K562 (cell line): ENCODE data around the gene PREX1.

Source experiments
- BRF2 ChIP-seq: IDR thresholded peaks from 3 replicates; pipeline ENCODE4 v1.6.1; 2011; ENCODE audit warnings: borderline replicate concordance, mild to moderate bottlenecking; ENCODE audit not compliant: insufficient read length, insufficient read depth
- CAMTA2 ChIP-seq: fragments of 250-450 bp; sonication (Bioruptor Pico); conservative IDR thresholded peaks from 2 replicates; pipeline ENCODE4 v1.5.1; 2022
- CTCF ChIP-seq, 3 experiments: IDR thresholded peaks in 2 of 3; conservative IDR thresholded peaks in 1 of 3; 2 replicates each; pipeline ENCODE4 v1.5.1; 2011 to 2012; ENCODE audit warnings: low read length in 3 of 3, mild to moderate bottlenecking in 3 of 3, control low read depth in 2 of 3, improper control_type of control experiment in 1 of 3, inconsistent platforms in 1 of 3, low read depth in 1 of 3, mixed read lengths in 1 of 3, moderate library complexity in 1 of 3; ENCODE audit not compliant: insufficient read depth in 2 of 3
- EZH2 ChIP-seq: IDR thresholded peaks from 2 replicates; pipeline ENCODE4 v1.6.1; 2012; ENCODE audit warnings: low read depth, mild to moderate bottlenecking, inconsistent platforms, low read length, borderline replicate concordance
- FOS ChIP-seq: IDR thresholded peaks from 3 replicates; pipeline ENCODE4 v1.6.1; 2011; ENCODE audit not compliant: insufficient read length; ENCODE audit errors: extremely low read depth
- PML ChIP-seq: IDR thresholded peaks from 2 replicates; pipeline ENCODE4 v1.6.1; 2012; ENCODE audit warnings: low read length, inconsistent platforms
- POLR2A ChIP-seq: fragments of 450-650 bp; conservative IDR thresholded peaks from 2 replicates; pipeline ENCODE4 v1.6.1; 2016
- PRDM10 ChIP-seq: fragments of 450-650 bp; IDR thresholded peaks from 2 replicates; pipeline ENCODE4 v1.6.1; 2018; ENCODE audit not compliant: partially characterized antibody
- REST ChIP-seq, 2 experiments: fragments of 450-650 bp; formaldehyde crosslinking in 1 of 2; IDR thresholded peaks; 2 replicates each; pipeline versions ENCODE4 v1.4.0 to v1.6.1; 2014 to 2020; ENCODE audit warnings: mild to moderate bottlenecking in 2 of 2, borderline replicate concordance in 1 of 2, low read depth in 1 of 2
- SRF ChIP-seq, 2 experiments: fragments of 250-450, 450-650 bp in 1 of 2; sonication (Bioruptor Pico) in 1 of 2; sonication (generic) in 1 of 2; formaldehyde crosslinking; IDR thresholded peaks; 2 replicates each; pipeline versions ENCODE4 v1.5.0 to v1.5.1; 2020 to 2022; ENCODE audit warnings: mild to moderate bottlenecking in 1 of 2, missing genetic modification reagents in 1 of 2
- ZBTB8A ChIP-seq: fragments of 450-650 bp; IDR thresholded peaks from 2 replicates; pipeline ENCODE4 v1.6.1; 2018; ENCODE audit warnings: mild to moderate bottlenecking, moderate library complexity; ENCODE audit not compliant: partially characterized antibody
- ZC3H8 ChIP-seq: fragments of 450-650 bp; IDR thresholded peaks from 2 replicates; pipeline ENCODE4 v1.6.1; 2017

GRCh38 chr20:48875233-48875913 lies 47.6 kb upstream of the PREX1 start:
- TF ChIP-seq SRF (CRISPR knock-in tag; IDR thresholded peaks at IDR 0.05) (no peak), REST (IDR thresholded peaks at IDR 0.05; ENCODE audit: borderline replicate concordance) (no peak), REST (CRISPR knock-in tag; IDR thresholded peaks at IDR 0.05; ENCODE audit: low read depth) (no peak), PRDM10 (no peak), BRF2 (no peak), CAMTA2 (CRISPR knock-in tag) (no peak), FOS (no peak), POLR2A (no peak), ZBTB8A (no peak), CTCF (IDR thresholded peaks at IDR 0.05 in 2 of 3, conservative IDR thresholded peaks at IDR 0.05 in 1 of 3; ENCODE audit: insufficient read depth in 2 of 3, low read depth in 1 of 3, low read length in 3 of 3) (no peak), EZH2 (no peak), PML (no peak), ZC3H8 (no peak)
